Activated CD8-positive, alpha-beta memory T cell treated with anti-CD3 and anti-CD28 coated beads, Interleukin-2, amount 50 U/mL, for 24 hours (primary cell): ENCODE data around the gene TSPAN9.

Experiments used
- DNase-seq: peaks from one replicate; pipeline ENCODE4 v3.0.0-alpha.2; 2020; ENCODE audit errors: extremely low read depth

The TSPAN9 gene

GRCh38 chr12:3077572-3078081 lies 448 bp downstream of the TSPAN9 start:
- DNase-seq = no peak

DNA sequence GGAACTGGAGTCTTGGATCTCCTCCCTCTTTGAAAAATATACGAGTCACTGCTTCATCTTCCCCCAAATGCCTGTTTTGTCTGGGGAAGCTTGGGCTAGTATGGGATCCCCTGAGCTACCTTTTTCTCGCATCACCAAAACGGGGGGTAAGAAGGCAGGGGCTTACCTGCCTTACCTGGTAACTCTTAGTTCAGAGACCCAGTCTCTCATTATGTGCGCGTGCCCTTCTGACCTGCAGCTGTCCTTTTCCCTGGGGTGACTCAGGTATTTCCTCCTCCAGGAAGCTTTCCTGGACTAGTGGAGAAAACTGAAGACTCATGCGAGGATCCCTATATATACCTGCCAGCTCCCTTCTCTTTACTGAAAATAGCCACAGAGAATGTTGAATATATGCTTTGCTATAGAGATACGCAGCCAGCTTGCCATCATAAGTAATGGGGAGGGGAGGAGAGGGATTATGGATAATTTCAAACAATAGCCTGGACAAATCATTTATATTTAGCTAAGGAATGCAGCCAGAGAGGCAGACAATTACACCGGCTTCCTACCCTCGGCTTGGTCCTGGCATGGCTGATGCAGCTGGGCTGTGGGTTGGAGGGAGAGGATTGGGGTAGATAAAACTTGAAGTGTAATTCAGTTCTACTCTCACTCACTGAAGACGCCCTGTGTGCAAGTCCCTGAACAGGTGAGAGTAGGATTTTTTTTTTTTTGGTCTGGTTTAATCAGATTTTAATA lies 1.1 kb downstream of the TSPAN9 start:
- DNase-seq = no peak

DNA sequence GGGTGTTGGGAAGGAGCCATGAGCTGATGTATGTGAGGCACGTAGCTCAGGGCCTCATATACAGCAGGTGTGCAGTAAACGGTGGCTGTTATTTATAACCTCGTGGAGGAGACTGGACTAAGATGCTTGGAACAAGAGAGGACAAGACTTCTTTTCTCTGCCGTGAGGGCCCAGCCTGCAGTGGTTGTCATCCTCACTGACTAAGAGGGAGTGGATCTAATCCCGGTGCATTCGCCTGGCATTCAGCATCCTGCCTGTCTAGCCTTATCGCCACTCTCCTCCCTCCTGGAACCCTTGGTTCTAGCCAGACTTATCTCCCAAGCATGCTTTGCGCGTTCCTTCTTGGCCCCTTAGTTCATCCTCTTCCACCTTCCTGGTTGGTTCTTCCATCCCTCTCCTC lies 3.9 kb downstream of the TSPAN9 start:
- DNase-seq = no peak

DNA sequence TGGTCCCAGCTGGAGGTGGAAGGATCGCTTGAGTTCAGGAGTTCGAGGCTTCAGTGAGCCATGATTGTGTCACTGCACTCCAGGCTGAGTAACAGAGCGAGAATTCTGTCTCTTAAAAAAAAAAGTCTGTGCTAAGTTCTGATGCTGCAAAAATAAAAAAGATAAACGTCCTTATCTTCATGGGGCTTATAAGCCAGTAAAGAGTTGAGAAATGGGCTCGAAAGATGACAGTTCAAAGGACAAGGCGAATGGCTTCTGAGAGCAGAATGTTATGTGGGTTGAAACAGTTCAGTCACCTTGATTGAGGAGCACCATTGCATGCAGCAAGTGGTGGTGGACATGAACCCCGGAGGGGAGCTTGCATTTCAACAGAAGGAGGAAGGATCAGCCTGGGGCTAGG lies 4.7 kb downstream of the TSPAN9 start:
- DNase-seq = no peak

- DNase-seq = no peak
These were observed 6.2 kb downstream of the TSPAN9 start for GRCh38 chr12:3083241-3083920.

DNA sequence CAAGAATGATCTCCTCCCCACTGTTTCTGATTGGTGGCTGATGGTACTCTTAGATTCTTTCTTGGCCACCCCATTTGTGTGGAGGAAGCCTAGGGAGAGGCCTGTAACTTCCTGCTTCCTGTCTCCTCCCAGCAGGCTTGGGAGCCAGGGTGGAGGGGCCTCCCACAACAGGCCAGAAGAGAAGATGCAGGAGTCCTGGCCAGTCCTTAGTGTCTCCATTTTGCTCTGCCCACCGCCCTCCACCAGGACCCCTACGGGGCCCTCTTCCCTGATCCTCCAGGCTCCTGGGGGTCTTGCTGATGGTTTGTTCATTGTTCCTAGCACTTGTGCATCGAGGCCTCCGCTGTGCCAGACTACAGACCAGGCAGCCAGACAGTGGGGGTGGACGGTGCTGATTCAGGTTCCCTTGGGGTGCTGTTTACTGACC lies 6.8 kb downstream of the TSPAN9 start:
- DNase-seq = no peak

DNA sequence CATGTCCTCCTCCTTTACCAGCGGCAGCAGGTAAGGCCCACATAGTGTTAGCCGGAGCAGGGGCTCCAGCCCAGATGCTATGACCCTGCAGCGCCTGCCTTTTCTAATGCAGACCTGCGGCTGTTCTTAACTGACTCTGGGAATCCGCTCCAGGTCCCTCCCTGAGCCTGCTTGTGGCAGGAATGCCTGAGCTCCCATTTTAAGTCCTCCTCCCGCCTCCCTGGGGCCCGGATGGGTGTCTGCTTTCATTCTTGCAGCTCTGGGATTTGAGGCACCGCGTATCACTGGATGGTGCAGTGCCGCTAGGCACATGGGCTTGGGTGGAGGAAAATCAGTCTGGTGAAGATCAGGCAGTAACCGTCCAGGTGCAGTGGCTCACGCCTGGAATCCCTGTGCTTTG lies 7.6 kb downstream of the TSPAN9 start:
- DNase-seq = no peak

GRCh38 chr12:3085341-3086139 lies 8.4 kb downstream of the TSPAN9 start:
- no peak for DNase-seq

DNA sequence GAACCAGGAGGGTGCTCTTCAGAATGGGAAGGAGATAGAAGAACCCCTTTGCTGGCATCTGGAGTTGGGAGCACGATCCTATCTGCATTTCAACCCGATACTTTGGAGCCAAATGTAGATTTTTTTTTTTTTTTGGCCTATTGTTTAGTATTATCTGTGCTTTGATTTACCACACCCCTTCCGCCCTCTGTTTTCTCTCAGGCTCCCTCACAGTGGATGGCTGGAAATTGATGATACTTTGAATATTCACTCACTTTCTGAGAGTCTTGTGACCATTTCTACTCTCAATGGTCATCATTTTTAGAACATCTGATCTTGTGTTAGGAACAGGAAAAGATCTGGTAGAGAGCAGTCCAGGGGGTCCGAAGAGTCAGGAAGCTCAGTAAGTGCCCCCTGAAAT lies 9.0 kb downstream of the TSPAN9 start:
- no peak for DNase-seq

GRCh38 chr12:3086729-3087323 lies 9.6 kb downstream of the TSPAN9 start:
- DNase-seq = no peak

DNA sequence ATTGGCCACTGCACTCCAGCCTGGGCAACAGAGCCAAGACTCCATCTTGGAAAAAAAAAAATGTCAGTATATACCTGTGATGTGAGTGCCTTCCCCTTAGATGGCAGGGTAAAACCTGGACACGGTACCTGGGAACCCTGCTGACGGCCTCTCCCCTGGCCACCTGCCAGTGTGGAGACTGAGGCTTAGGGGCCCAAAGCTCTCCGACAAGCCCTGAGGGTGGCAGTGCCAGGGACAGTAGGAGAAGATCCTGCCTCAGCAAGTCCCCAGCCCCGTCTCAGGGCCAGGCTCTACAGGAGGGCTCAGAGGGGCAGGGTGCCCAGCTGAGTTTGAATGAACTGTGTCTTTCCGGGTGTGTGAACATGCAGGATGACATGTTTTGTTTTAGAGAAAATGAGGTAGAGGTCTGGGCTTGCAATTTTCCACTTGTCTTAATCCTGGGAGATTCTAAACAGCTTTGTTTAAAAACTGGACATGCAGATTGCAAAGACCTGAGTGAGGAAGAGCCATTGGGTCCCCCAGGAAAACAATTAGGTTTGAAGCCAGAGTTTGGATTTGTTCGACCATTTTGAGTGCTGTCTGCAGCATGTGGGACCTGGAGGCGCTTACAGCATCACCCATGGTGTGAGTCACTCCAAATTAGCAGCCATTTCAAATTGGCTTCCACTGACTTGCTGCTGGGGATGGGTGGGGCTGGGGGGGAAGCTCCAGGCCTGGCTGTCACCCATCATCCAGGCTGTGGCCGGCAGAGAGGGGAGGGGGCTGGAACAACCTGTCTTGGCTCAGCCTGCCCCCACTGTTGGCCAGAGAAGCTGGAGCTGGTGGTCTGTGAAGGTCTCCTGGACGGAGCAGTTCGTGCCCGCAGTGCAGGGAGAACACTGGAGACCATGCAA lies 10.8 kb downstream of the TSPAN9 start:
- DNase-seq = no peak

DNA sequence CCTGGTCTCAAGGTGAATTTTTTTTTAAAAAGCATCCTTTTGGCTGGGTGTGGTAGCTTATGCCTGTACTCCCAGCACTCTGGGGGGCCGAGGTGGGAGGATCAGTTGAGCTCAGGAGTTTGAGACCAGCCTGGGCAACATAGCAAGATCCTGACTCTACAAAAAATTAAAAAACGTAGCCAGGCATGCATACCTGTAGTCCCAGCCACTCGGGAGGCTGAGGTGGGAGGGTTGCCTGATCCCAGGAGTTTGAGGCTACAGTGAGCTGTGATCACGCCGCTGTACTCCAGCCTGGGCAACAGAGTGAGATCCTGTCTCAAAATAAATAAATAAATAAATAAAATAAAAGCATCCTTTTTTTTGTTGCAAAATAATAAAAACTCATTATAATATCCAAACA lies 12.4 kb downstream of the TSPAN9 start:
- DNase-seq = no peak

DNA sequence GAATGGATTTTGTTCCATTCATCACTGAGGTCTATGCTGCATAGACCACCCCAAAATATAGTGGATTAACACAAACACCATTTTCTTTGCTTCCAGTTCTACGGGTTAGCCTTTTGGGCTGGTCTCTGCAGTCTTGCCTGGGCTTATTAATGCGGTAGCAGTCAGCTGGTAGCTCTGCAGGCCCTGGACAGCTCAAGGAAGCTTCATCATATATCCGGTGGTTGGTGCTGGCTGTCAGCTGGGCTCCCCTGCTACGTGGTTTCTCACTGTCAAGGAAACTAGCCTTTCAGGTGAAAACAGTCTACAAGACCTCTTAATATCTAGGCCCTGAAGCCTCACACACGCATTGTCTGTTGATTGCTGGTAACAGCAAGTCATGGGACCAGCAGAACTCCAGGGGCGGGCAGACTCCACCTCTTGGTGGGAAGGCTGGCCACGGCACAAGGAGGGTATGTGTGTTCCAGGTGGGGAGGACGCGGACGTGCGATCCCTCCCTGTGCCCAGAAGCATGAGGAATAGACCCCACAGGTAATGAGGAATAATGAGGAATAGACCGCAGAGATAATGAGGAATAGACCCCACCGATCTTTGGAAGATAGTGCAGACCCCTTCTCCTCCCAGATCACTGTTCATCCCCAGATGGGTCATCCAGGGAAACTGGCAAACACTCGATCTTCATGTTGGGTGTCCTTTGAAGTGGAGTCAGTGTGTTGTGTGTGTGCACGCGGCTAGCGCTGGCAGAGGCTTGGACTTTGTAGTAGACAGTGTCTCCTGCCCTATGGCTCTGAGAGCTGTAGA lies 13.3 kb downstream of the TSPAN9 start:
- DNase-seq = no peak

- no peak for DNase-seq
These were observed 13.8 kb downstream of the TSPAN9 start for GRCh38 chr12:3091038-3091319.

- DNase-seq = no peak
These were observed 14.4 kb downstream of the TSPAN9 start for GRCh38 chr12:3091382-3092241.

GRCh38 chr12:3092764-3093163 lies 15.6 kb downstream of the TSPAN9 start:
- no peak for DNase-seq

DNA sequence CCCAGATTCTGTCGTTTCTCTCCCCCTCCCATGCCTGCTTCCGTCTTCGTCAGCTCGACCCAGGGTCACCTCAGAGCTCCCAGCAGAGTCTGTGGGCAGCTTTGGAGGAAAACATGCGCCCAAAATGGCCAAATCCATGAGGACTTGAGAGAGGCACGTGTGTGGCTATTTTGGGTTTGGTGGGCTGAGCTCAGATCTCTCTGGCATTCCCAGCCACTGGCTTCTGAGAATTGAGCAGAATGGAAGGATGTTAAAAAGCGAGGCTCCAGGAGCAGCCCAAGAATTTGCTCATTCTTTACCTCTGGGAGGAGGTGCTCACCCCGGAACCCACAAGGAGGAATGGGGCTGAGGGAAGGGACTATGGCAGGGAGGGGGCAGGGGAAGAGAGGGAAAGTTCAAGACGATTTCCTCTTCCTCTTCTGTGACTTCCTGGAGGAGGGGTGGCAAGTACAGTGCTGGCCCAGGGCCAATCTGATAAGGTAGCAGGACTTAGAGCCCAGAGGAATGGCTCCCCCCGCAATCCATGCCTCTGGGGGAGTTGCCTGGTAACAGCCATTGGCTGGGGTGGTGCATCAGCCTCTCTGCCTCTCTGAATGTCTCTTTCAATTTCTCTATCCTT lies 20.1 kb downstream of the TSPAN9 start:
- no peak for DNase-seq

GRCh38 chr12:3097836-3098235 lies 20.7 kb downstream of the TSPAN9 start:
- DNase-seq = no peak

DNA sequence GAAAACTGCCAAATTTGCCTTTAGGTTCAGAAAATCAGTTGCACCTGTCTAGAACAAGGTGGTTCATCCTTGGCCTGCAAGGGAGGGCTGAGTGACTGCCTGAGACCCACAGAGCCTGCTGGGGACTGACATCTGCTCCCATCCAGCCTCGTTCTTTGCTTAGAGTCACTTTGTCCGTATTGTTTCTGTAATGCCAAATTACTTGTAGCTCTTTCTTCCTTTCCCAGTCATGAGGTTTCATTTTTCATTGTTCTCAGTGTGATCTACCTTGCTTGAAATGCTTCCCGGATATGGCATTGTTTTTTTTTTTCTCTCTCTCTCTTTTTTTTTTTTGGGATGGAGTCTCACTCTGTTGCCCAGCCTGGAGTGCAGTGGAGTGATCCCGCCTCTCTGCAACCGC lies 21.3 kb downstream of the TSPAN9 start:
- DNase-seq = no peak
